CD14-positive monocyte (primary cell): ENCODE data around the gene RREB1. TPM values are rescaled to one million over a fixed set of nuclear protein-coding genes. Genes with fewer than 3 reads are reported as not detected.

Experiments
- DNase-seq, 3 donors: peaks; one replicate each; pipeline ENCODE4 v3.0.0-alpha.2; 2011 to 2022
- H2AFZ ChIP-seq: 2 replicates; pipeline ENCODE4 v1.6.0; 2012; ENCODE audit warnings: mild to moderate bottlenecking, low read depth, low read length, inconsistent platforms; ENCODE audit not compliant: insufficient read depth, poor library complexity, severe bottlenecking
- H3K27ac ChIP-seq, 2 donors: 1 replicate in 1 of 2; 2 replicates in 1 of 2; pipeline ENCODE4 v1.5.1; 2012 to 2013; ENCODE audit warnings: low read length in 2 of 2, control low read depth in 1 of 2, inconsistent platforms in 1 of 2, low read depth in 1 of 2, mild to moderate bottlenecking in 1 of 2
- H3K27me3 ChIP-seq, 2 donors: one replicate each; pipeline versions ENCODE4 v1.6.0 to v1.6.1; 2011 to 2013; ENCODE audit warnings: low read length in 2 of 2; ENCODE audit not compliant: control insufficient read depth in 2 of 2, insufficient read depth in 2 of 2
- H3K36me3 ChIP-seq, 2 donors: replicated peaks in 1 of 2; 1 replicate in 1 of 2; 2 replicates in 1 of 2; pipeline versions ENCODE4 v1.5.1 to v1.6.1; 2012 to 2013; ENCODE audit warnings: low read length in 2 of 2, control low read depth in 1 of 2, inconsistent platforms in 1 of 2, mild to moderate bottlenecking in 1 of 2; ENCODE audit not compliant: insufficient read depth in 2 of 2, control insufficient read depth in 1 of 2
- H3K4me1 ChIP-seq, 2 donors: 1 replicate in 1 of 2; 2 replicates in 1 of 2; pipeline versions ENCODE4 v1.5.1 to v1.6.1; 2012 to 2013; ENCODE audit warnings: low read length in 2 of 2, control low read depth in 1 of 2, inconsistent platforms in 1 of 2, mild to moderate bottlenecking in 1 of 2, moderate library complexity in 1 of 2; ENCODE audit not compliant: insufficient read depth in 2 of 2, control insufficient read depth in 1 of 2
- H3K4me2 ChIP-seq: replicated peaks from 2 replicates; pipeline ENCODE3; 2012; ENCODE audit warnings: low read length, moderate library complexity, mild to moderate bottlenecking; ENCODE audit not compliant: poor library complexity, severe bottlenecking; ENCODE audit errors: extremely low read depth
- H3K4me3 ChIP-seq, 3 experiments: fragments of 200-600 bp in 1 of 3; sonication (generic) in 1 of 3; replicated peaks in 1 of 3; 1 replicate in 2 of 3; 2 replicates in 1 of 3; pipeline ENCODE4 v1.5.1; 2011 to 2013; ENCODE audit warnings: low read length in 3 of 3, mild to moderate bottlenecking in 3 of 3, control low read depth in 2 of 3, low read depth in 2 of 3, inconsistent platforms in 1 of 3, moderate library complexity in 1 of 3
- H3K79me2 ChIP-seq: 2 replicates; pipeline ENCODE4 v1.6.0; 2012; ENCODE audit warnings: mild to moderate bottlenecking, control low read depth, inconsistent platforms, low read length, moderate library complexity; ENCODE audit not compliant: insufficient read depth
- H3K9ac ChIP-seq: 2 replicates; pipeline ENCODE4 v1.6.0; 2017; ENCODE audit warnings: low read length, mild to moderate bottlenecking; ENCODE audit not compliant: insufficient read depth, poor library complexity, severe bottlenecking
- H3K9me3 ChIP-seq, 2 donors: replicated peaks in 1 of 2; 1 replicate in 1 of 2; 2 replicates in 1 of 2; pipeline versions ENCODE4 v1.5.1 to v1.6.1; 2012 to 2013; ENCODE audit warnings: low read length in 2 of 2, control low read depth in 1 of 2; ENCODE audit not compliant: control insufficient read depth in 1 of 2, insufficient read depth in 1 of 2
- H4K20me1 ChIP-seq: 2 replicates; pipeline ENCODE4 v1.6.0; 2012; ENCODE audit warnings: mild to moderate bottlenecking, low read length, control low read depth, moderate library complexity; ENCODE audit not compliant: insufficient read depth
- H3K27ac Mint-ChIP-seq, 7 donors: one replicate each; pipeline ENCODE4 v1.8.0; 2020; ENCODE audit warnings: mild to moderate bottlenecking in 7 of 7, mixed read lengths in 7 of 7, moderate library complexity in 6 of 7, inconsistent platforms in 2 of 7
- H3K27me3 Mint-ChIP-seq, 3 donors: one replicate each; pipeline ENCODE4 v1.8.0; 2021 to 2022; ENCODE audit warnings: low read depth in 3 of 3, mild to moderate bottlenecking in 3 of 3, mixed read lengths in 3 of 3, moderate library complexity in 3 of 3, inconsistent platforms in 1 of 3
- H3K36me3 Mint-ChIP-seq, 2 donors: one replicate each; pipeline ENCODE4 v1.8.0; 2020; ENCODE audit warnings: mixed read lengths in 2 of 2, inconsistent platforms in 1 of 2, mild to moderate bottlenecking in 1 of 2
- H3K4me1 Mint-ChIP-seq: one replicate; pipeline ENCODE4 v1.8.0; 2020; ENCODE audit warnings: mild to moderate bottlenecking, mixed read lengths
- H3K4me3 Mint-ChIP-seq, 2 donors: one replicate each; pipeline ENCODE4 v1.8.0; 2020; ENCODE audit warnings: mild to moderate bottlenecking in 2 of 2, mixed read lengths in 2 of 2, moderate library complexity in 1 of 2
- H3K9me3 Mint-ChIP-seq, 7 donors: one replicate each; pipeline ENCODE4 v1.8.0; 2020 to 2022; ENCODE audit warnings: mixed read lengths in 7 of 7, mild to moderate bottlenecking in 6 of 7, moderate library complexity in 6 of 7, inconsistent platforms in 2 of 7
- WGBS: methylation state at CpG from one replicate; pipeline ENCODE4 v1.1.5; 2013; ENCODE audit warnings: missing lambda C conversion rate; ENCODE audit not compliant: insufficient coverage; 5-methylcytosine and 5-hydroxymethylcytosine counted together
- intact Hi-C, 2 donors: fragments of 100-400 bp; cut with micrococcal nuclease; formaldehyde crosslinking; loops; one replicate each; pipeline versions ENCODE4 v1.15.0 to v1.15.1; 2023
- polyA plus RNA-seq, 3 donors: library from polyadenylated mRNA; depleted of rRNA in 1 of 3; unstranded in 2 of 3; stranded (reverse) in 1 of 3; fragments of 300-500 nt in 2 of 3; fragments of >200 nt in 1 of 3; fragmentation: Illumina TruSeq in 2 of 3; gene quantifications; 1 replicate in 2 of 3; 2 replicates in 1 of 3; pipeline ENCODE4 v1.2.3, GENCODE V29; 2012 to 2021
- TF ChIP-seq, protein P1 (sequence below): fragments of 200-600 bp; IDR thresholded peaks from one replicate; pipeline ENCODE4 v1.8.0; 2022; ENCODE audit warnings: antibody characterized with exemption, mild to moderate bottlenecking

Gene RREB1
- polyA plus RNA-seq, 3 donors: 2.1 to 15.3 (median 5.6) TPM

DNA sequence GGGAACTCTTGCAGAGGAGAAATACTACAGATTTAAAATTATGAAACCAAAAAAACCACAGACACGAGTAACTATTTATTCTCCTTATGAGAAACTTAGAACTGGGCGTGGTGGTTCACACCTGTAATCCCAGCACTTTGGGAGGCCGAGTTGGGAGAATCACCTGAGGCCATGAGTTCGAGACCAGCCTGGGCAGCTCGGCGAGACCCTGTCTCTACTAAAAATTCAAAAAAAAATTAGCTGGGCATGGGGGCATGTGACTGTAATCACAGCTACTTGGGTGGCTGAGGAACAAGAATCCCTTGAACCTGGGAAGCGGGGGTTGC lies 168.4 kb downstream of the RREB1 start:
- Mint-ChIP-seq H3K4me1 (peaks cover 44% of the 10 kb centered on the region), H3K36me3 (peaks cover 3 to 9% of the 10 kb centered on the region in 2 donors), H3K4me3 (no peak overlapping the region), H3K9me3 (no peaks in the 10 kb centered on the region), H3K27me3 (peaks cover 1 to 4% (median 2%) of the 10 kb centered on the region in 3 donors), H3K27ac (peak overlapping the region in 1 of 7 donors; percentile 46)
- Histone ChIP-seq H3K9me3 (no peaks in the 10 kb centered on the region), H3K36me3 (no peaks in the 10 kb centered on the region), H3K79me2 (no peaks in the 10 kb centered on the region), H2AFZ (no peak overlapping the region), H4K20me1 (no peaks in the 10 kb centered on the region), H3K4me2 (no peak overlapping the region), H3K27me3 (no peaks in the 10 kb centered on the region), H3K27ac (no peak overlapping the region), H3K4me3 (no peak overlapping the region), H3K4me1 (peaks cover 35 to 39% of the 10 kb centered on the region in 2 donors), H3K9ac (no peak overlapping the region)
- intact Hi-C loops: loop anchor here in 1 of 2 donors (2.0 kb wide), 1 partner anchor 339 kb away; no protein-coding TSS in a partner anchor
- 92% methylated on average over 1 of the region's 7 CpGs for WGBS
- DNase-seq: no peak
- TF ChIP-seq, protein P1, sequence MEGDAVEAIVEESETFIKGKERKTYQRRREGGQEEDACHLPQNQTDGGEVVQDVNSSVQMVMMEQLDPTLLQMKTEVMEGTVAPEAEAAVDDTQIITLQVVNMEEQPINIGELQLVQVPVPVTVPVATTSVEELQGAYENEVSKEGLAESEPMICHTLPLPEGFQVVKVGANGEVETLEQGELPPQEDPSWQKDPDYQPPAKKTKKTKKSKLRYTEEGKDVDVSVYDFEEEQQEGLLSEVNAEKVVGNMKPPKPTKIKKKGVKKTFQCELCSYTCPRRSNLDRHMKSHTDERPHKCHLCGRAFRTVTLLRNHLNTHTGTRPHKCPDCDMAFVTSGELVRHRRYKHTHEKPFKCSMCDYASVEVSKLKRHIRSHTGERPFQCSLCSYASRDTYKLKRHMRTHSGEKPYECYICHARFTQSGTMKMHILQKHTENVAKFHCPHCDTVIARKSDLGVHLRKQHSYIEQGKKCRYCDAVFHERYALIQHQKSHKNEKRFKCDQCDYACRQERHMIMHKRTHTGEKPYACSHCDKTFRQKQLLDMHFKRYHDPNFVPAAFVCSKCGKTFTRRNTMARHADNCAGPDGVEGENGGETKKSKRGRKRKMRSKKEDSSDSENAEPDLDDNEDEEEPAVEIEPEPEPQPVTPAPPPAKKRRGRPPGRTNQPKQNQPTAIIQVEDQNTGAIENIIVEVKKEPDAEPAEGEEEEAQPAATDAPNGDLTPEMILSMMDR: peak; percentile 60

DNA sequence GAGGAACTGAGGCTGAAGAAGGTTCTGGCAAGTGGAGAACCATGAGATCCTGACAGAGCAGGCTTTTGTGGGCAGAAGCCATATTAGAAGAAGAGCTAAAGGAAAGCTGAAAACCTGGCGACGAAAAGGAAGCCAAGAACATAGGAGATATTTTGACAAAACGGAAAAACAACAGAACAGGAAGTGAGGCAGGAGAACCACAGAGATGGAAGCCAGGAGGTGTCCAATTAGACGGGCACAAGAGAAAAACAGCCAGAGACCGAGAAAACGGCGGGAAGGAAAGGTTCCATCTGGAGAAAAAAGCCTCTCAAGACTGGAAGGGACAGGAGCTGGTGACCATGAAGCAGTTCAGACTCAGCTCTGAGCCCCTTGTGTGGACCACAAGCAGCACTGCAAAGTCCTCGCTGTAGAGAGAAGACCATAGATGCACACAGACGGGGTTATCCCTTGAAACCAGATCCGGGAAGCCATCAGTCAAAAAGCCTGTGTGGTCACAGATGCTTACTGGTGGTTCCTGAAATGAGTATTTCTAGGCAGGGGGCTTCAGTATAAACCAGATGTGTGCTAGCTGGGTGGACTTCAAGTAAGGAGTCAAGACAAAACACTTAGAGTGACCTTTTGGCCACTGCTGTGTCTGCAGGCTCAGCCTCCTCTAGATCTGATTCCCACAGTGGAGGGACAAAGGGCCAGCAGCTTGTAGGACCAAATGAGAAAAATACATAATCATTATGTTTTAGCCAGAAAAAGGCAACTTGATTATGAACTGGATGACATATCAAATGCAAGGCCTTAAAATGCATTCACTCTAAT lies 174.5 kb downstream of the RREB1 start:
- peak overlapping the region in 2 of 3 experiments; percentile 25 to 51 for H3K4me3 ChIP-seq
- no peaks in the 10 kb centered on the region for H3K79me2 ChIP-seq
- H3K4me1 Mint-ChIP-seq: peaks cover 46% of the 10 kb centered on the region
- intact Hi-C loops: no loop called here
- peak in 1 of 3 donors; percentile 19 for DNase-seq
- peak overlapping the region in 1 of 2 donors; percentile 27 for H3K27ac ChIP-seq
- H3K27ac Mint-ChIP-seq: peak overlapping the region; percentile 2 to 87 (median 76)
- WGBS: 33% methylated on average over 10 of the region's 10 CpGs
- H3K4me1 ChIP-seq: peaks cover 39 to 40% of the 10 kb centered on the region in 2 donors
- H3K36me3 Mint-ChIP-seq: peaks cover 37 to 46% of the 10 kb centered on the region in 2 donors
- H3K9ac ChIP-seq: no peak overlapping the region
- peaks cover 25 to 37% of the 10 kb centered on the region in 2 donors for H3K36me3 ChIP-seq
- no peaks in the 10 kb centered on the region for H3K27me3 ChIP-seq
- H2AFZ ChIP-seq: peak overlapping the region; percentile 41
- no peaks in the 10 kb centered on the region for H3K9me3 ChIP-seq
- H3K27me3 Mint-ChIP-seq: peaks cover under 1 to 2% (median 1%) of the 10 kb centered on the region in 3 donors
- H3K4me2 ChIP-seq: peak overlapping the region; percentile 45
- H3K9me3 Mint-ChIP-seq: no peaks in the 10 kb centered on the region
- peak overlapping the region; percentile 59 to 65 for H3K4me3 Mint-ChIP-seq
- TF ChIP-seq, protein P1: no peak
- H4K20me1 ChIP-seq: no peaks in the 10 kb centered on the region
